IMR-90 (cell line): ENCODE data around the gene GNAI1. TPM values are rescaled to one million over a fixed set of nuclear protein-coding genes. Genes with fewer than 3 reads are reported as not detected.

Experiments used
- ATAC-seq: fragments of 200-7000 bp; cut with Tn5 transposase; 2 replicates; pipeline ENCODE4 v1.9.1; 2020; ENCODE audit warnings: low read depth, mild to moderate bottlenecking, moderate library complexity
- BruUV-seq: library from RNA; stranded (reverse); fragments of 400-500 nt; replicated peaks from 2 replicates; lab custom pipeline; 2021; lab: Mats Ljungman, UMichigan
- CTCF ChIA-PET: fragments of 300-600 bp; formaldehyde crosslinking; extraction: SDS; loops from one replicate; lab custom pipeline; 2021; ENCODE audit warnings: antibody characterized with exemption; lab: Yijun Ruan, JAX
- POLR2A ChIA-PET: fragments of 300-600 bp; sonication (Branson Sonifier 250); formaldehyde crosslinking; loops from one replicate; lab custom pipeline; 2022; ENCODE audit warnings: antibody characterized with exemption; ENCODE audit not compliant: unreplicated experiment; lab: Charles Lee
- DNase-seq: peaks from one replicate; pipeline ENCODE4 v3.0.0; 2013
- H2AFZ ChIP-seq: replicated peaks from 2 replicates; pipeline ENCODE3; 2013; ENCODE audit warnings: low read length, mild to moderate bottlenecking; ENCODE audit not compliant: poor library complexity
- H2AK5ac ChIP-seq: 2 replicates; pipeline ENCODE4 v1.6.1; 2013; ENCODE audit warnings: low read depth, low read length, inconsistent platforms
- H2AK9ac ChIP-seq: replicated peaks from 2 replicates; pipeline ENCODE3; 2013; ENCODE audit warnings: mild to moderate bottlenecking, low read depth, low read length, moderate library complexity; ENCODE audit not compliant: poor library complexity
- H2BK120ac ChIP-seq: 2 replicates; pipeline ENCODE4 v1.6.1; 2013; ENCODE audit warnings: low read depth, low read length, inconsistent platforms
- H2BK15ac ChIP-seq: 3 replicates; pipeline ENCODE4 v1.6.1; 2013; ENCODE audit warnings: low read depth, low read length, inconsistent platforms
- H2BK20ac ChIP-seq: 2 replicates; pipeline ENCODE4 v1.6.1; 2013; ENCODE audit warnings: low read depth, mild to moderate bottlenecking, inconsistent platforms, low read length, moderate library complexity
- H2BK5ac ChIP-seq: 2 replicates; pipeline ENCODE4 v1.6.1; 2013; ENCODE audit warnings: mild to moderate bottlenecking, low read depth, low read length, inconsistent platforms; ENCODE audit not compliant: poor library complexity, severe bottlenecking
- H3K14ac ChIP-seq: replicated peaks from 2 replicates; pipeline ENCODE4 v1.6.1; 2013; ENCODE audit warnings: low read depth, low read length, inconsistent platforms
- H3K18ac ChIP-seq: 2 replicates; pipeline ENCODE4 v1.6.1; 2013; ENCODE audit warnings: low read depth, low read length, control low read depth
- H3K23ac ChIP-seq: 2 replicates; pipeline ENCODE4 v1.6.1; 2013; ENCODE audit warnings: low read depth, low read length, inconsistent platforms
- H3K27ac ChIP-seq: 2 replicates; pipeline ENCODE4 v1.5.1; 2013; ENCODE audit warnings: mild to moderate bottlenecking, control low read depth, low read length; ENCODE audit not compliant: insufficient read depth
- H3K27me3 ChIP-seq: 2 replicates; pipeline ENCODE4 v1.6.1; 2013; ENCODE audit warnings: low read length; ENCODE audit not compliant: control insufficient read depth, insufficient read depth
- H3K36me3 ChIP-seq: 2 replicates; pipeline ENCODE4 v1.6.1; 2013; ENCODE audit warnings: low read length, mixed read lengths; ENCODE audit not compliant: control insufficient read depth, insufficient read depth
- H3K4ac ChIP-seq: 2 replicates; pipeline ENCODE4 v1.6.1; 2013; ENCODE audit warnings: low read depth, low read length, inconsistent platforms
- H3K4me1 ChIP-seq: 2 replicates; pipeline ENCODE4 v1.6.1; 2013; ENCODE audit warnings: low read length, mixed read lengths; ENCODE audit not compliant: control insufficient read depth, insufficient read depth
- H3K4me2 ChIP-seq: 2 replicates; pipeline ENCODE4 v1.6.1; 2013; ENCODE audit warnings: low read depth, mild to moderate bottlenecking, control low read depth, low read length, moderate library complexity
- H3K4me3 ChIP-seq: 2 replicates; pipeline ENCODE4 v1.5.1; 2013; ENCODE audit warnings: low read depth, mild to moderate bottlenecking, control low read depth, low read length, moderate library complexity; ENCODE audit not compliant: insufficient read depth
- H3K56ac ChIP-seq: 2 replicates; pipeline ENCODE4 v1.6.1; 2013; ENCODE audit warnings: low read length, inconsistent platforms; ENCODE audit not compliant: insufficient read depth; ENCODE audit errors: extremely low read depth
- H3K79me1 ChIP-seq, 2 experiments: 2 replicates each; pipeline ENCODE4 v1.6.1; 2013; ENCODE audit warnings: low read length in 2 of 2, inconsistent platforms in 1 of 2, low read depth in 1 of 2
- H3K9ac ChIP-seq: 2 replicates; pipeline ENCODE4 v1.6.1; 2013; ENCODE audit warnings: low read depth, low read length, control low read depth
- H3K9me1 ChIP-seq: 2 replicates; pipeline ENCODE4 v1.6.1; 2013; ENCODE audit warnings: low read length, inconsistent platforms; ENCODE audit not compliant: insufficient read depth
- H3K9me3 ChIP-seq: 2 replicates; pipeline ENCODE4 v1.6.1; 2013; ENCODE audit warnings: low read length; ENCODE audit not compliant: control insufficient read depth, insufficient read depth
- H4K20me1 ChIP-seq: 2 replicates; pipeline ENCODE4 v1.6.1; 2013; ENCODE audit warnings: low read length, inconsistent platforms; ENCODE audit not compliant: insufficient read depth
- H4K5ac ChIP-seq: 2 replicates; pipeline ENCODE4 v1.6.1; 2013; ENCODE audit warnings: mild to moderate bottlenecking, low read depth, low read length, control low read depth
- H4K8ac ChIP-seq, 2 experiments: 2 replicates each; pipeline ENCODE4 v1.6.1; 2013; ENCODE audit warnings: low read depth in 2 of 2, low read length in 2 of 2, control low read depth in 1 of 2, inconsistent platforms in 1 of 2
- H4K91ac ChIP-seq: 2 replicates; pipeline ENCODE4 v1.6.1; 2013; ENCODE audit warnings: low read depth, low read length, inconsistent platforms; ENCODE audit not compliant: insufficient read depth
- CEBPB ChIP-seq: IDR thresholded peaks from 2 replicates; pipeline ENCODE4 v1.6.1; 2012; ENCODE audit warnings: low read depth, low read length, improper control_type of control experiment
- FOS ChIP-seq: fragments of 150-350 bp; IDR thresholded peaks from 2 replicates; pipeline ENCODE4 v1.6.1; 2016; ENCODE audit warnings: low read depth, low read length
- POLR2A ChIP-seq: IDR thresholded peaks from 2 replicates; pipeline ENCODE4 v1.6.1; 2012; ENCODE audit warnings: mild to moderate bottlenecking, low read depth, low read length
- SMC3 ChIP-seq: fragments of 150-350 bp; IDR thresholded peaks from 2 replicates; pipeline ENCODE4 v1.6.1; 2016; ENCODE audit warnings: low read depth, mild to moderate bottlenecking, antibody characterized with exemption, low read length, moderate library complexity
- whole genome bisulfite sequencing, 2 experiments: methylation state at CpG; one replicate each; pipeline versions ENCODE4 v1.1.5 to v1.1.7; 2013; ENCODE audit warnings: missing lambda C conversion rate in 2 of 2; ENCODE audit not compliant: insufficient read length in 1 of 2; ENCODE audit errors: extremely low coverage in 2 of 2; 5-methylcytosine and 5-hydroxymethylcytosine counted together
- dilution Hi-C: fragments of 300-500 bp; cut with HindIII; formaldehyde crosslinking; loops from one replicate; pipeline ENCODE4 v1.14.3; 2018; ENCODE audit warnings: low sequenced_read_pairs; ENCODE audit not compliant: unreplicated experiment
- in situ Hi-C: fragments of 300-500 bp; cut with MboI; formaldehyde crosslinking; loops from 3 replicates; pipeline ENCODE4 v1.14.3; 2019; ENCODE audit warnings: low sequenced_read_pairs, inconsistent platforms, mixed read lengths
- intact Hi-C: fragments of 100-400 bp; cut with micrococcal nuclease; formaldehyde crosslinking; loops from 2 replicates; pipeline ENCODE4 v1.10.0; 2022
- polyA plus RNA-seq, 3 experiments: library from polyadenylated mRNA; depleted of rRNA; stranded (reverse); fragments of >200 nt; gene quantifications; 2 replicates each; pipeline ENCODE4 v1.2.3, GENCODE V29; 2012; ENCODE audit warnings: low replicate concordance in 1 of 3
- total RNA-seq: library from RNA; depleted of rRNA; stranded (reverse); fragments of >200 nt; gene quantifications from 2 replicates; pipeline ENCODE4 v1.2.3, GENCODE V29; 2012

Gene GNAI1
- total and polyA plus RNA-seq, 2 of the 4 experiments (the other 2 are of a cell fraction), result 21.1 to 26.5 TPM

DNA sequence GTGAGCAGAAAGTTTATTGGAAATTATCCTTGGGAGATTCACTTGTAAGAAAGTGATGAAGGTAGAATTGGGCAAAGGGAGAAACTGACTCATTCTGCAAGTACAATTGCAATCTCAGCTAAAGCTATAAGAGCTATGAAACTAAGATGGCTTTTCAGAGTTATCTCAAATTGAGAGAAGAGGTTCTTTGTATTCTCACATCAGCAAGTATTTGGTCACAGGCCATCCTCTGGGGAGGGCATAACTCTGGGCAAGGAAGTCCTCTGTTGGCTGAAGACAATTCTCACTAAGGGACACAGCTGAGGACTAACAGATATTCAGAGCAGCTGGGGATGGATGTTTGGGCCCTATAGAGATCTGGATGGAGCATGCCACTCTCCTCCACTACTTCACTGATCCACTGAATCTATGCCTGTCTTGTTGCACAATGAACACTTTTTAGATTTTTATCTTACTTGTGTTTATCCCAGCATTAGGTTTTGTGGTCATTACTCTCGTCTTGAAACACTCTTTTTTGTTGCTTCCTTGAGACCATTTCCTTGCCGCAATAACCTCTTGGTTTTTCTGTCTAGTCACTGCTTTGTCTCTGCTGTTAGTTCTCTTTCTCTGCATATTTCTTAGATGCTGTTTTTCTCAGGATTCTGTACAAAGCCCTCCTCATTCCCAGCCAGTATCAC is 115.1 kb downstream of the GNAI1 start:
- H3K4me2 ChIP-seq, result no peak overlapping the region

More for the DNA sequence above, 115.1 kb downstream of the GNAI1 start:
- TF ChIP-seq POLR2A, result no peak
- no peak for TF ChIP-seq SMC3
- 0 out of 2 replicates have a peak, but pooled peaks have one; percentile 18 for TF ChIP-seq CEBPB
- no peak for TF ChIP-seq FOS
- Histone ChIP-seq H4K5ac (no peak overlapping the region), H4K91ac (no peak overlapping the region), H3K79me1 (no peaks in the 10 kb centered on the region; a peak in 1 of 4 replicates), H3K27me3 (no peaks in the 10 kb centered on the region), H3K36me3 (no peaks in the 10 kb centered on the region), H3K9ac (no peak overlapping the region), H3K23ac (no peak overlapping the region), H2BK5ac (no peak overlapping the region), H3K4ac (no peak overlapping the region), H4K8ac (no peak overlapping the region), H2AK5ac (no peak overlapping the region), H3K18ac (0 out of 2 replicates have a peak overlapping the region, but pooled peaks have one; percentile 43), H3K56ac (no peak overlapping the region), H2BK120ac (no peak overlapping the region), H3K14ac (0 out of 2 replicates have a peak overlapping the region, but pooled peaks have one; percentile 1), H4K20me1 (no peaks in the 10 kb centered on the region), H3K27ac (no peak overlapping the region), H3K4me1 (peaks cover 9% of the 10 kb centered on the region), H2BK20ac (no peak overlapping the region), H2BK15ac (no peak overlapping the region), H2AK9ac (no peak overlapping the region), H3K4me3 (no peak overlapping the region), H3K9me3 (no peaks in the 10 kb centered on the region), H3K9me1 (peaks cover 3% of the 10 kb centered on the region), H2AFZ (no peak overlapping the region)
- dilution Hi-C loops, result no loop called here
- ATAC-seq (no peak), DNase-seq (peak; percentile 29)
- intact Hi-C loops, result no loop called here
- no TSS peak for BruUV-seq
- WGBS, 2 experiments, result no CpG with 5 or more reads among the region's 2 CpGs
- in situ Hi-C loops, result no loop called here
- ChIA-PET POLR2A (no interaction called here), CTCF (interaction anchor here (0.6 kb wide), 1 partner anchor 154 kb away, joined by 4 read pairs; no protein-coding TSS in a partner anchor)
